Measurements from ENCODE around the gene IL4R.

DNA sequence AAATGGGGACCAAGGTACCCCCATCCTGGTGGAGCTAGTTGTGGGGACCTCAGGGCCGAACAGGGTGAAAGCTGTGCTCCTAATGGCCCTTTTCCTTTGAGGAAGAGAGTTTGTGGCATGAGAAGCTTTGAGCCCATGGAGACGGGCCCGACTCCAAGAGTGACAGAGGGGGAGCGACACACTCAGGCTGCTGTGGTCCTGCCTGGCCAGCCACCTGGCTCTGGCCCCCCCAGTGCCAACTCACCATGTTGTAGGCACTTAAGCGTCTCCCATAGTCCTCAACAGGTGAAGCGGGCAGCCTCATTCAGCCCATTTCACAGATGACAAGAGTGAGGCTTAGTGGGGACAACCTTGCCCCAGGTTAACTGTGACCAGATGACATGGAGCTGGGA is 89.8 kb downstream of the IL4R start:
- TF ChIP-seq, protein P1, sequence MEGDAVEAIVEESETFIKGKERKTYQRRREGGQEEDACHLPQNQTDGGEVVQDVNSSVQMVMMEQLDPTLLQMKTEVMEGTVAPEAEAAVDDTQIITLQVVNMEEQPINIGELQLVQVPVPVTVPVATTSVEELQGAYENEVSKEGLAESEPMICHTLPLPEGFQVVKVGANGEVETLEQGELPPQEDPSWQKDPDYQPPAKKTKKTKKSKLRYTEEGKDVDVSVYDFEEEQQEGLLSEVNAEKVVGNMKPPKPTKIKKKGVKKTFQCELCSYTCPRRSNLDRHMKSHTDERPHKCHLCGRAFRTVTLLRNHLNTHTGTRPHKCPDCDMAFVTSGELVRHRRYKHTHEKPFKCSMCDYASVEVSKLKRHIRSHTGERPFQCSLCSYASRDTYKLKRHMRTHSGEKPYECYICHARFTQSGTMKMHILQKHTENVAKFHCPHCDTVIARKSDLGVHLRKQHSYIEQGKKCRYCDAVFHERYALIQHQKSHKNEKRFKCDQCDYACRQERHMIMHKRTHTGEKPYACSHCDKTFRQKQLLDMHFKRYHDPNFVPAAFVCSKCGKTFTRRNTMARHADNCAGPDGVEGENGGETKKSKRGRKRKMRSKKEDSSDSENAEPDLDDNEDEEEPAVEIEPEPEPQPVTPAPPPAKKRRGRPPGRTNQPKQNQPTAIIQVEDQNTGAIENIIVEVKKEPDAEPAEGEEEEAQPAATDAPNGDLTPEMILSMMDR (IDR thresholded peaks at IDR 0.05) = no peak
- TF ChIP-seq POLR2A (IDR thresholded peaks at IDR 0.05) = no peak

Data from testis (tissue), 2 donors.